NCI-H446 treated with DMSO at 0.1 percent for 48 hours (cell line): ENCODE measurements around the gene SURF2.
"Not testable (repeated sequence)": the region's sequence is repeated elsewhere in the genome, so short reads cannot be mapped to it uniquely, and the experiment has no call there.

ENCODE experiments used
- DNase-seq: peaks from one replicate; lab custom pipeline; 2025; lab: John Stamatoyannopoulos, UW

The SURF2 gene

GRCh38 chr9:133377280-133377679 lies 20.9 kb downstream of the SURF2 start:
- not testable (repeated sequence) for DNase-seq

GRCh38 chr9:133377721-133378216 lies 21.4 kb downstream of the SURF2 start:
- DNase-seq, result no peak

- no peak for DNase-seq
These were observed 22.1 kb downstream of the SURF2 start for GRCh38 chr9:133378408-133378962.

GRCh38 chr9:133379153-133380086 lies 23.1 kb downstream of the SURF2 start:
- no peak for DNase-seq

GRCh38 chr9:133380734-133381133 lies 24.4 kb downstream of the SURF2 start:
- no peak for DNase-seq

GRCh38 chr9:133382507-133383141 lies 26.3 kb downstream of the SURF2 start:
- no peak for DNase-seq

GRCh38 chr9:133383438-133383837 lies 27.1 kb downstream of the SURF2 start:
- no peak for DNase-seq

- DNase-seq, result peak; percentile 39
These were observed 28.5 kb downstream of the SURF2 start for GRCh38 chr9:133384736-133385321.

GRCh38 chr9:133385452-133385851 lies 29.1 kb downstream of the SURF2 start:
- DNase-seq, result no peak

GRCh38 chr9:133386338-133386737 lies 30.0 kb downstream of the SURF2 start:
- DNase-seq, result no peak

GRCh38 chr9:133387680-133388079 lies 31.3 kb downstream of the SURF2 start:
- no peak for DNase-seq

- no peak for DNase-seq
These were observed 32.7 kb downstream of the SURF2 start for GRCh38 chr9:133389025-133389557.

- DNase-seq, result no peak
These were observed 33.2 kb downstream of the SURF2 start for GRCh38 chr9:133389562-133389961.

GRCh38 chr9:133390713-133391112 lies 34.4 kb downstream of the SURF2 start:
- no peak for DNase-seq

GRCh38 chr9:133391449-133391848 lies 35.1 kb downstream of the SURF2 start:
- not testable (repeated sequence) for DNase-seq

GRCh38 chr9:133392308-133392707 lies 36.0 kb downstream of the SURF2 start:
- not testable (repeated sequence) for DNase-seq

- no peak for DNase-seq
These were observed 37.0 kb downstream of the SURF2 start for GRCh38 chr9:133393399-133393798.

GRCh38 chr9:133394687-133395271 lies 38.4 kb downstream of the SURF2 start:
- DNase-seq, result no peak

- DNase-seq, result no peak
These were observed 40.6 kb downstream of the SURF2 start for GRCh38 chr9:133396952-133397351.

- DNase-seq, result no peak
These were observed 41.0 kb downstream of the SURF2 start for GRCh38 chr9:133397370-133397769.

- no peak for DNase-seq
These were observed 41.5 kb downstream of the SURF2 start for GRCh38 chr9:133397895-133398294.

GRCh38 chr9:133400292-133400691 lies 43.9 kb downstream of the SURF2 start:
- no peak for DNase-seq
